GM12874 (cell line): ENCODE data around the gene FRMD4B.

Source experiments
- TF ChIP-seq, protein P1 (sequence below): IDR thresholded peaks from 2 replicates; pipeline ENCODE4 v1.5.1; 2011; ENCODE audit warnings: low read depth, mild to moderate bottlenecking, control low read depth, low read length, moderate library complexity; ENCODE audit not compliant: insufficient read depth

Gene FRMD4B

GRCh38 chr3:69359916-69360315 is 26.0 kb downstream of the FRMD4B start:
- TF ChIP-seq, protein P1, sequence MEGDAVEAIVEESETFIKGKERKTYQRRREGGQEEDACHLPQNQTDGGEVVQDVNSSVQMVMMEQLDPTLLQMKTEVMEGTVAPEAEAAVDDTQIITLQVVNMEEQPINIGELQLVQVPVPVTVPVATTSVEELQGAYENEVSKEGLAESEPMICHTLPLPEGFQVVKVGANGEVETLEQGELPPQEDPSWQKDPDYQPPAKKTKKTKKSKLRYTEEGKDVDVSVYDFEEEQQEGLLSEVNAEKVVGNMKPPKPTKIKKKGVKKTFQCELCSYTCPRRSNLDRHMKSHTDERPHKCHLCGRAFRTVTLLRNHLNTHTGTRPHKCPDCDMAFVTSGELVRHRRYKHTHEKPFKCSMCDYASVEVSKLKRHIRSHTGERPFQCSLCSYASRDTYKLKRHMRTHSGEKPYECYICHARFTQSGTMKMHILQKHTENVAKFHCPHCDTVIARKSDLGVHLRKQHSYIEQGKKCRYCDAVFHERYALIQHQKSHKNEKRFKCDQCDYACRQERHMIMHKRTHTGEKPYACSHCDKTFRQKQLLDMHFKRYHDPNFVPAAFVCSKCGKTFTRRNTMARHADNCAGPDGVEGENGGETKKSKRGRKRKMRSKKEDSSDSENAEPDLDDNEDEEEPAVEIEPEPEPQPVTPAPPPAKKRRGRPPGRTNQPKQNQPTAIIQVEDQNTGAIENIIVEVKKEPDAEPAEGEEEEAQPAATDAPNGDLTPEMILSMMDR, result no peak

DNA sequence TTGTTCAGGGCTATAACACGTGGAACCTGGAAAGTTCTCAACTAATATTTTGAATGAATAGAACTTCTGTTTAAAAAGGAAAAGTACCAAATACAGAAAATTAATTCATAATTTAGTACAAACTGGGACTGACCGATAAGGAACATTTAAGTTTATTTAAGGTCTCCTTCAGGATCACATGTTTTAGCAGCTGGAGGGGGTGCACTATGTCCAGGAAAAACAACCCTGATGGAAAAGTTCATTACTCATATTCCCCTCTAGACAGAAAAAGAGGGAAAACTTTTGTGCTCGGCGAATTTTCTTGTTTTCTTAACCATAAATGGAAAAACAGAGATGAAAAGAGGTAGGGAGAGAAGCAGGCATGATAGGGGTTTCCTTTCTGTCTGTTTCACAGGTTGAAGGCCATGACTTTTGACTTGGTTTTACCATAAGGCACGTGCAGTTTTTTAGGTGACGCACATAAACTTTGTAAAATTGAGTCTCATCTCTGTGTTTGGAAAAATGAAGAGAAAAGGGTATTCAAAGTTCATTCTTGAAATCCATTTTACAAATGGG is 26.5 kb downstream of the FRMD4B start:
- TF ChIP-seq, protein P1, result no peak

GRCh38 chr3:69357196-69357595 is 28.7 kb downstream of the FRMD4B start:
- TF ChIP-seq, protein P1, result no peak

- TF ChIP-seq, protein P1, result no peak
Observed at GRCh38 chr3:69354948-69355347, 30.9 kb downstream of the FRMD4B start.

GRCh38 chr3:69353503-69353902 is 32.4 kb downstream of the FRMD4B start:
- TF ChIP-seq, protein P1, result no peak

DNA sequence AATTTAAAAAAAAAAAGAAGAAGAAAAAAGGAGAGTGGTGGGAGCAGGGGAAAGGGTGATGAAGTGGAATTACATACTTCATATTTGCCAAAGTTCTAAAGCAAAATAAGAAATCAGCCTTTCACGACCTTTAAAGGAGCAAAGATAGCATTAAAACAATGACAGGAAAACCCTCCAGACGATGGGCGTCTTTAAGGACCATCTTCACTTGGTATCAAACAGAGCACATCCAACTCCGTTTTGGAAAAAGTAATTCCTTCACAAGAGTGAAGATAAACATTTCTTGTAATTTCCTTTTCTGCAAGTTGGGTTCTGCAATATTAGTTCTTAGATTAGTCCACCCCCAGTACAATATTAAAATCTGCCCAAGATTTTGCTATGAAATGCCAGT is 32.8 kb downstream of the FRMD4B start:
- TF ChIP-seq, protein P1, result no peak

DNA sequence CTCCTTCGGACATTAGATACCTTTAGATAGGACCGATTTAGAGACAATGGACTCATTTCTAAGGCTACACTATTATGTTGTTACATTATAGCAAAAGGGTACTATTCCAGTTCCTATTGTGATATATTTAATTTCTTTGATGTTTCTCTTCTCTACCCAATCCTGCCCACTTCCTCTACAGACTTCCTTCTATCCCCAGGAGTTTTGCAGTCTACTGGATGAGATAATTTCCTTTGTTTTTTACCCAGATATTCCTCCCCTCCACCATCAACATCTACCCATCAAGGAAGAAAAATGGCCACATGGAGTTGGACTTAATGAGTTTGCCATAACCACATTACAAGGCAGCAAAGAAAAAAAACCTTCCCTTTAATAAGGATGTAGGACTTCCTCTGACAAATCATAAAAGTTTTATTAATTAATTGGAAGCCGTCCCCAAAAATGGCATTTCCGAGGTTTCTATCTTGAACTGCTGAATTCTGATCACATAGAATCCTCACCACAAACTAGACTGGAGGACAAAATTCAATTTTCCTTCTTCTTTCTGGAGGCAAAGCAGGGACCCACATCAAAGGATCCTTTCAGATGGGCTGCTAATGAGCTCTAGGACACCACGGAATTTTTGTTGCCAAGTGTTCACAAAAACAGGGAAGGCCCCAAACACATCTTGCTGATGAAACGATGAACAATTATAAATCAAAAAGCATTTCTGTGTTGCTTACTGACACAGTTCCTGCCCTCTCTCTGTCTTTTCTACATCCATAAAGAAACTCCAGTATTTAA is 33.4 kb downstream of the FRMD4B start:
- TF ChIP-seq, protein P1, result no peak
